ENCODE data around the gene LRR1. TPM values are rescaled to one million over a fixed set of nuclear protein-coding genes. Genes with fewer than 3 reads are reported as not detected.

The LRR1 gene
- total and polyA plus RNA-seq, 9 of the 15 experiments (the other 6 are each of a cell fraction or from before 2014, with no cell fraction given): 26.5 to 58.1 (median 31.8) TPM

- TF ChIP-seq MED1 (CRISPR knock-in tag; IDR thresholded peaks at IDR 0.05; ENCODE audit: borderline replicate concordance) (no peak), ZNF764 (CRISPR knock-in tag; IDR thresholded peaks at IDR 0.05; ENCODE audit: low read depth) (no peak), KDM4B (IDR thresholded peaks at IDR 0.05; ENCODE audit: borderline replicate concordance in 2 of 2, low read depth in 1 of 2) (peak in 1 of 2 experiments; percentile 40; a peak in 1 of 4 replicates), FOXA1 (IDR thresholded peaks at IDR 0.05; ENCODE audit: borderline replicate concordance) (no peak), ZBTB33 (CRISPR knock-in tag; IDR thresholded peaks at IDR 0.05) (peak; percentile 52; the same call in 1 of the 2 replicates), PTRF (tag; IDR thresholded peaks at IDR 0.05) (no peak), TEAD1 (CRISPR knock-in tag; IDR thresholded peaks at IDR 0.05) (no peak), HNRNPK (IDR thresholded peaks at IDR 0.05; ENCODE audit: low read depth, low read length, poor library complexity, severe bottlenecking) (no peak), STAG1 (CRISPR knock-in tag; IDR thresholded peaks at IDR 0.05; ENCODE audit: borderline replicate concordance) (no peak; the same call in 1 of the 2 replicates), HSF4 (CRISPR knock-in tag; IDR thresholded peaks at IDR 0.05; ENCODE audit: borderline replicate concordance) (no peak), NFRKB (IDR thresholded peaks at IDR 0.05; ENCODE audit: low read depth) (no peak; the same call in 1 of the 2 replicates), ZNF408 (CRISPR knock-in tag; IDR thresholded peaks at IDR 0.05; ENCODE audit: low read depth) (no peak), RHOXF2B (CRISPR knock-in tag; conservative IDR thresholded peaks at IDR 0.05) (no peak), ZBTB40 (IDR thresholded peaks at IDR 0.05) (peak; percentile 86), ZBTB40 (CRISPR knock-in tag; IDR thresholded peaks at IDR 0.05) (no peak), ZNF696 (CRISPR knock-in tag; conservative IDR thresholded peaks at IDR 0.05) (no peak), NRF1 (conservative IDR thresholded peaks at IDR 0.05 in 1 of 2, IDR thresholded peaks at IDR 0.05 in 1 of 2) (no peak)
Observed at GRCh38 chr14:49633640-49634546, 35.2 kb downstream of the LRR1 start (continued).

All from K562 (cell line).